ENCODE results near the gene PRPF8. TPM values are rescaled to one million over a fixed set of nuclear protein-coding genes. Genes with fewer than 3 reads are reported as not detected.

Gene PRPF8
- total and polyA plus RNA-seq, 2 of the 13 experiments (the other 11 are each of a cell fraction or from before 2014, with no cell fraction given), result 112 to 179 TPM

GRCh38 chr17:1714427-1714979 lies 29.8 kb upstream of the PRPF8 start (continued):
- TF ChIP-seq MAFG (CRISPR knock-in tag; IDR thresholded peaks at IDR 0.05), result peak; percentile 97
- TF ChIP-seq, protein P1, sequence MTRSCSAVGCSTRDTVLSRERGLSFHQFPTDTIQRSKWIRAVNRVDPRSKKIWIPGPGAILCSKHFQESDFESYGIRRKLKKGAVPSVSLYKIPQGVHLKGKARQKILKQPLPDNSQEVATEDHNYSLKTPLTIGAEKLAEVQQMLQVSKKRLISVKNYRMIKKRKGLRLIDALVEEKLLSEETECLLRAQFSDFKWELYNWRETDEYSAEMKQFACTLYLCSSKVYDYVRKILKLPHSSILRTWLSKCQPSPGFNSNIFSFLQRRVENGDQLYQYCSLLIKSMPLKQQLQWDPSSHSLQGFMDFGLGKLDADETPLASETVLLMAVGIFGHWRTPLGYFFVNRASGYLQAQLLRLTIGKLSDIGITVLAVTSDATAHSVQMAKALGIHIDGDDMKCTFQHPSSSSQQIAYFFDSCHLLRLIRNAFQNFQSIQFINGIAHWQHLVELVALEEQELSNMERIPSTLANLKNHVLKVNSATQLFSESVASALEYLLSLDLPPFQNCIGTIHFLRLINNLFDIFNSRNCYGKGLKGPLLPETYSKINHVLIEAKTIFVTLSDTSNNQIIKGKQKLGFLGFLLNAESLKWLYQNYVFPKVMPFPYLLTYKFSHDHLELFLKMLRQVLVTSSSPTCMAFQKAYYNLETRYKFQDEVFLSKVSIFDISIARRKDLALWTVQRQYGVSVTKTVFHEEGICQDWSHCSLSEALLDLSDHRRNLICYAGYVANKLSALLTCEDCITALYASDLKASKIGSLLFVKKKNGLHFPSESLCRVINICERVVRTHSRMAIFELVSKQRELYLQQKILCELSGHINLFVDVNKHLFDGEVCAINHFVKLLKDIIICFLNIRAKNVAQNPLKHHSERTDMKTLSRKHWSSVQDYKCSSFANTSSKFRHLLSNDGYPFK (CRISPR knock-in tag; IDR thresholded peaks at IDR 0.05; ENCODE audit: borderline replicate concordance), result no peak
- TF ChIP-seq ZSCAN22 (CRISPR knock-in tag; IDR thresholded peaks at IDR 0.05), result no peak
- TF ChIP-seq TSC22D2 (CRISPR knock-in tag; IDR thresholded peaks at IDR 0.05; ENCODE audit: borderline replicate concordance), result no peak
- no peak for TF ChIP-seq ATAD3A (CRISPR knock-in tag; IDR thresholded peaks at IDR 0.05)
- no peak for TF ChIP-seq LRRFIP1 (CRISPR knock-in tag; conservative IDR thresholded peaks at IDR 0.05)
- no peak; the same call in 1 of the 2 replicates for TF ChIP-seq ZNF264 (CRISPR knock-in tag; IDR thresholded peaks at IDR 0.05)
- TF ChIP-seq HNF1A (IDR thresholded peaks at IDR 0.05; ENCODE audit: low read depth), result no peak
- TF ChIP-seq HNF1A (CRISPR knock-in tag; IDR thresholded peaks at IDR 0.05; ENCODE audit: borderline replicate concordance), result peak; percentile 50; the same call in 1 of the 2 replicates
- no peak for TF ChIP-seq ZMYM2 (CRISPR knock-in tag; IDR thresholded peaks at IDR 0.05)
- TF ChIP-seq ATF3 (CRISPR knock-in tag; IDR thresholded peaks at IDR 0.05), result peak; percentile 69
- TF ChIP-seq ZBTB7A (CRISPR knock-in tag; IDR thresholded peaks at IDR 0.05), result no peak
- no peak for TF ChIP-seq EZH2 (conservative IDR thresholded peaks at IDR 0.05; ENCODE audit: low read depth, low read length)
- peak; percentile 77 for TF ChIP-seq HDAC2 (CRISPR knock-in tag; IDR thresholded peaks at IDR 0.05)
- no peak for TF ChIP-seq DDIT3 (CRISPR knock-in tag; IDR thresholded peaks at IDR 0.05)
- no peak for TF ChIP-seq ZMYM3 (CRISPR knock-in tag; IDR thresholded peaks at IDR 0.05)
- TF ChIP-seq MZF1 (CRISPR knock-in tag; IDR thresholded peaks at IDR 0.05; ENCODE audit: borderline replicate concordance), result no peak
- TF ChIP-seq ARID2 (CRISPR knock-in tag; IDR thresholded peaks at IDR 0.05; ENCODE audit: borderline replicate concordance), result 0 out of 2 replicates have a peak, but pooled peaks have one; percentile 2
- no peak for TF ChIP-seq CBX2 (IDR thresholded peaks at IDR 0.05; ENCODE audit: low read depth, low read length)
- TF ChIP-seq CBX2 (CRISPR knock-in tag; IDR thresholded peaks at IDR 0.05; ENCODE audit: low read depth), result no peak
- TF ChIP-seq ZNF256 (CRISPR knock-in tag; conservative IDR thresholded peaks at IDR 0.05), result no peak
